IMR-90 (cell line): Measurements from ENCODE around the gene CDH1. TPM values are rescaled to one million over a fixed set of nuclear protein-coding genes. Genes with fewer than 3 reads are reported as not detected.

Experiments
- ATAC-seq: fragments of 200-7000 bp; cut with Tn5 transposase; 2 replicates; pipeline ENCODE4 v1.9.1; 2020; ENCODE audit warnings: low read depth, mild to moderate bottlenecking, moderate library complexity
- BruUV-seq: library from RNA; stranded (reverse); fragments of 400-500 nt; replicated peaks from 2 replicates; lab custom pipeline; 2021; lab: Mats Ljungman, UMichigan
- CTCF ChIA-PET: fragments of 300-600 bp; formaldehyde crosslinking; extraction: SDS; loops from one replicate; lab custom pipeline; 2021; ENCODE audit warnings: antibody characterized with exemption; lab: Yijun Ruan, JAX
- POLR2A ChIA-PET: fragments of 300-600 bp; sonication (Branson Sonifier 250); formaldehyde crosslinking; loops from one replicate; lab custom pipeline; 2022; ENCODE audit warnings: antibody characterized with exemption; ENCODE audit not compliant: unreplicated experiment; lab: Charles Lee
- DNase-seq: peaks from one replicate; pipeline ENCODE4 v3.0.0; 2013
- H2AFZ ChIP-seq: replicated peaks from 2 replicates; pipeline ENCODE3; 2013; ENCODE audit warnings: low read length, mild to moderate bottlenecking; ENCODE audit not compliant: poor library complexity
- H2AK5ac ChIP-seq: 2 replicates; pipeline ENCODE4 v1.6.1; 2013; ENCODE audit warnings: low read depth, low read length, inconsistent platforms
- H2AK9ac ChIP-seq: replicated peaks from 2 replicates; pipeline ENCODE3; 2013; ENCODE audit warnings: mild to moderate bottlenecking, low read depth, low read length, moderate library complexity; ENCODE audit not compliant: poor library complexity
- H2BK120ac ChIP-seq: 2 replicates; pipeline ENCODE4 v1.6.1; 2013; ENCODE audit warnings: low read depth, low read length, inconsistent platforms
- H2BK15ac ChIP-seq: 3 replicates; pipeline ENCODE4 v1.6.1; 2013; ENCODE audit warnings: low read depth, low read length, inconsistent platforms
- H2BK20ac ChIP-seq: 2 replicates; pipeline ENCODE4 v1.6.1; 2013; ENCODE audit warnings: low read depth, mild to moderate bottlenecking, inconsistent platforms, low read length, moderate library complexity
- H2BK5ac ChIP-seq: 2 replicates; pipeline ENCODE4 v1.6.1; 2013; ENCODE audit warnings: mild to moderate bottlenecking, low read depth, low read length, inconsistent platforms; ENCODE audit not compliant: poor library complexity, severe bottlenecking
- H3K14ac ChIP-seq: replicated peaks from 2 replicates; pipeline ENCODE4 v1.6.1; 2013; ENCODE audit warnings: low read depth, low read length, inconsistent platforms
- H3K18ac ChIP-seq: 2 replicates; pipeline ENCODE4 v1.6.1; 2013; ENCODE audit warnings: low read depth, low read length, control low read depth
- H3K23ac ChIP-seq: 2 replicates; pipeline ENCODE4 v1.6.1; 2013; ENCODE audit warnings: low read depth, low read length, inconsistent platforms
- H3K27ac ChIP-seq: 2 replicates; pipeline ENCODE4 v1.5.1; 2013; ENCODE audit warnings: mild to moderate bottlenecking, control low read depth, low read length; ENCODE audit not compliant: insufficient read depth
- H3K27me3 ChIP-seq: 2 replicates; pipeline ENCODE4 v1.6.1; 2013; ENCODE audit warnings: low read length; ENCODE audit not compliant: control insufficient read depth, insufficient read depth
- H3K36me3 ChIP-seq: 2 replicates; pipeline ENCODE4 v1.6.1; 2013; ENCODE audit warnings: low read length, mixed read lengths; ENCODE audit not compliant: control insufficient read depth, insufficient read depth
- H3K4ac ChIP-seq: 2 replicates; pipeline ENCODE4 v1.6.1; 2013; ENCODE audit warnings: low read depth, low read length, inconsistent platforms
- H3K4me1 ChIP-seq: 2 replicates; pipeline ENCODE4 v1.6.1; 2013; ENCODE audit warnings: low read length, mixed read lengths; ENCODE audit not compliant: control insufficient read depth, insufficient read depth
- H3K4me2 ChIP-seq: 2 replicates; pipeline ENCODE4 v1.6.1; 2013; ENCODE audit warnings: low read depth, mild to moderate bottlenecking, control low read depth, low read length, moderate library complexity
- H3K4me3 ChIP-seq: 2 replicates; pipeline ENCODE4 v1.5.1; 2013; ENCODE audit warnings: low read depth, mild to moderate bottlenecking, control low read depth, low read length, moderate library complexity; ENCODE audit not compliant: insufficient read depth
- H3K56ac ChIP-seq: 2 replicates; pipeline ENCODE4 v1.6.1; 2013; ENCODE audit warnings: low read length, inconsistent platforms; ENCODE audit not compliant: insufficient read depth; ENCODE audit errors: extremely low read depth
- H3K79me1 ChIP-seq, 2 experiments: 2 replicates each; pipeline ENCODE4 v1.6.1; 2013; ENCODE audit warnings: low read length in 2 of 2, inconsistent platforms in 1 of 2, low read depth in 1 of 2
- H3K9ac ChIP-seq: 2 replicates; pipeline ENCODE4 v1.6.1; 2013; ENCODE audit warnings: low read depth, low read length, control low read depth
- H3K9me1 ChIP-seq: 2 replicates; pipeline ENCODE4 v1.6.1; 2013; ENCODE audit warnings: low read length, inconsistent platforms; ENCODE audit not compliant: insufficient read depth
- H3K9me3 ChIP-seq: 2 replicates; pipeline ENCODE4 v1.6.1; 2013; ENCODE audit warnings: low read length; ENCODE audit not compliant: control insufficient read depth, insufficient read depth
- H4K20me1 ChIP-seq: 2 replicates; pipeline ENCODE4 v1.6.1; 2013; ENCODE audit warnings: low read length, inconsistent platforms; ENCODE audit not compliant: insufficient read depth
- H4K5ac ChIP-seq: 2 replicates; pipeline ENCODE4 v1.6.1; 2013; ENCODE audit warnings: mild to moderate bottlenecking, low read depth, low read length, control low read depth
- H4K8ac ChIP-seq, 2 experiments: 2 replicates each; pipeline ENCODE4 v1.6.1; 2013; ENCODE audit warnings: low read depth in 2 of 2, low read length in 2 of 2, control low read depth in 1 of 2, inconsistent platforms in 1 of 2
- H4K91ac ChIP-seq: 2 replicates; pipeline ENCODE4 v1.6.1; 2013; ENCODE audit warnings: low read depth, low read length, inconsistent platforms; ENCODE audit not compliant: insufficient read depth
- CEBPB ChIP-seq: IDR thresholded peaks from 2 replicates; pipeline ENCODE4 v1.6.1; 2012; ENCODE audit warnings: low read depth, low read length, improper control_type of control experiment
- CTCF ChIP-seq: conservative IDR thresholded peaks from 2 replicates; pipeline ENCODE4 v1.5.1; 2012; ENCODE audit warnings: mild to moderate bottlenecking, low read depth, low read length, improper control_type of control experiment
- FOS ChIP-seq: fragments of 150-350 bp; IDR thresholded peaks from 2 replicates; pipeline ENCODE4 v1.6.1; 2016; ENCODE audit warnings: low read depth, low read length
- MAFK ChIP-seq: IDR thresholded peaks from 2 replicates; pipeline ENCODE4 v1.6.1; 2012; ENCODE audit warnings: low read depth, low read length, improper control_type of control experiment
- MAZ ChIP-seq: IDR thresholded peaks from 2 replicates; pipeline ENCODE4 v1.6.1; 2012; ENCODE audit warnings: low read depth, mild to moderate bottlenecking, low read length, improper control_type of control experiment, moderate library complexity, borderline replicate concordance
- MXI1 ChIP-seq: IDR thresholded peaks from 2 replicates; pipeline ENCODE4 v1.6.1; 2012; ENCODE audit warnings: low read depth, mild to moderate bottlenecking, low read length, moderate library complexity, borderline replicate concordance
- NFE2L2 ChIP-seq: fragments of 150-350 bp; IDR thresholded peaks from 2 replicates; pipeline ENCODE4 v1.6.1; 2016; ENCODE audit warnings: low read depth, mild to moderate bottlenecking, low read length
- POLR2A ChIP-seq: IDR thresholded peaks from 2 replicates; pipeline ENCODE4 v1.6.1; 2012; ENCODE audit warnings: mild to moderate bottlenecking, low read depth, low read length
- RAD21 ChIP-seq: IDR thresholded peaks from 2 replicates; pipeline ENCODE4 v1.6.1; 2012; ENCODE audit warnings: low read length, improper control_type of control experiment
- RCOR1 ChIP-seq: IDR thresholded peaks from 2 replicates; pipeline ENCODE4 v1.6.1; 2012; ENCODE audit warnings: mild to moderate bottlenecking, low read length, improper control_type of control experiment; ENCODE audit not compliant: insufficient replicate concordance
- SMC3 ChIP-seq: fragments of 150-350 bp; IDR thresholded peaks from 2 replicates; pipeline ENCODE4 v1.6.1; 2016; ENCODE audit warnings: low read depth, mild to moderate bottlenecking, antibody characterized with exemption, low read length, moderate library complexity
- USF2 ChIP-seq: fragments of 150-350 bp; IDR thresholded peaks from 2 replicates; pipeline ENCODE4 v1.6.1; 2017; ENCODE audit warnings: mild to moderate bottlenecking, antibody characterized with exemption, low read length, low read depth
- WGBS, 2 experiments: methylation state at CpG; one replicate each; pipeline versions ENCODE4 v1.1.5 to v1.1.7; 2013; ENCODE audit warnings: missing lambda C conversion rate in 2 of 2; ENCODE audit not compliant: insufficient read length in 1 of 2; ENCODE audit errors: extremely low coverage in 2 of 2; 5-methylcytosine and 5-hydroxymethylcytosine counted together
- dilution Hi-C: fragments of 300-500 bp; cut with HindIII; formaldehyde crosslinking; loops from one replicate; pipeline ENCODE4 v1.14.3; 2018; ENCODE audit warnings: low sequenced_read_pairs; ENCODE audit not compliant: unreplicated experiment
- in situ Hi-C: fragments of 300-500 bp; cut with MboI; formaldehyde crosslinking; loops from 3 replicates; pipeline ENCODE4 v1.14.3; 2019; ENCODE audit warnings: low sequenced_read_pairs, inconsistent platforms, mixed read lengths
- intact Hi-C: fragments of 100-400 bp; cut with micrococcal nuclease; formaldehyde crosslinking; loops from 2 replicates; pipeline ENCODE4 v1.10.0; 2022
- polyA plus RNA-seq, 3 experiments: library from polyadenylated mRNA; depleted of rRNA; stranded (reverse); fragments of >200 nt; gene quantifications; 2 replicates each; pipeline ENCODE4 v1.2.3, GENCODE V29; 2012; ENCODE audit warnings: low replicate concordance in 1 of 3
- total RNA-seq: library from RNA; depleted of rRNA; stranded (reverse); fragments of >200 nt; gene quantifications from 2 replicates; pipeline ENCODE4 v1.2.3, GENCODE V29; 2012
- TF ChIP-seq, protein P1 (sequence below): fragments of 150-350 bp; IDR thresholded peaks from 2 replicates; pipeline ENCODE4 v1.6.1; 2016; ENCODE audit warnings: low read depth, mild to moderate bottlenecking, low read length, moderate library complexity, borderline replicate concordance

The CDH1 gene
- total and polyA plus RNA-seq, 2 of the 4 experiments (the other 2 are of a cell fraction): under 0.01 TPM; not detected in 1

DNA sequence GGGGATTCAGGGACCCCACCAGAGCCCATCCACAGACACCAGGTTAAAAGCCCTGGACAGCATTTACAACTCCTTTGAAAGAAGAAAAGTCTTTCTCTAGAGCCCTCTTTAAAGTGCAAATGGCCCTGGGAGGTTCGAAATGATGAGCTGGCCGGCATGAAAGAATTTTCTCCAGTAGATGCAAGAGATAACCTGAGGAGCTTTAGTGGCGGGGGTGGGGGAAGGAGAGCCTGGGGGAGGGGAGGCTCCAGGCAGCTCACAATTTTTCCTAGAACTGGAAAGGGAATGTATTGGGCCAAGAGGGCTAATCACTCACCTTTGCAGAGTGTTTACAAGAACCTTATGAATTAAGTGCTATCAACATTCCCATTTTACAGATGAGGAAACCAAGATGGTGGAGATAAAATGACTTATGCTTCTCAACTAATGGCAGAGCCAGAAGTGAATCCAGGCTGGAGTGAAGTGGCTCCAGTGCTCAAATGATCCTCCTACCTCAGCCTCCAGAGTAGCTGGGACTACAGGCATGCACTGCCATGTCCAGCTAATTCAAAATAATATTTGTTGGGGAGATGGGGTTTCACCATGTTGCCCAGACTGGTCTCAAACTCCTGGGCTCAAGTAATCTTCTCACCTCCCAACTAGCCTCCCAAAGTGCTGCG lies 4.2 kb upstream of the CDH1 start:
- no peaks in the 10 kb centered on the region for H3K36me3 ChIP-seq
- no peak overlapping the region for H2BK5ac ChIP-seq
- DNase-seq (no peak), ATAC-seq (no peak)
- intact Hi-C loops (no loop called here), dilution Hi-C loops (no loop called here), in situ Hi-C loops (no loop called here)
- no peak overlapping the region for H4K5ac ChIP-seq
- no peak overlapping the region for H3K4ac ChIP-seq
- no TSS peak for BruUV-seq
- no peaks in the 10 kb centered on the region for H3K79me1 ChIP-seq
- H2BK15ac ChIP-seq: no peak overlapping the region
- no peak overlapping the region for H3K4me2 ChIP-seq
- ChIA-PET CTCF (no interaction called here), POLR2A (no interaction called here)
- no peaks in the 10 kb centered on the region for H3K9me1 ChIP-seq
- H3K23ac ChIP-seq: no peak overlapping the region
- no peak overlapping the region for H2AK9ac ChIP-seq
- no peaks in the 10 kb centered on the region for H3K4me1 ChIP-seq
- peaks cover 4% of the 10 kb centered on the region; the same call in 1 of the 2 replicates for H3K9me3 ChIP-seq
- H4K8ac ChIP-seq: no peak overlapping the region
- H2AK5ac ChIP-seq: no peak overlapping the region
- H3K9ac ChIP-seq: no peak overlapping the region
- no peaks in the 10 kb centered on the region for H4K20me1 ChIP-seq
- H4K91ac ChIP-seq: no peak overlapping the region
- no peak overlapping the region for H2BK120ac ChIP-seq
- no peak overlapping the region for H3K14ac ChIP-seq
- H2AFZ ChIP-seq: no peak overlapping the region
- TF ChIP-seq CTCF (no peak), MAZ (no peak), FOS (no peak), NFE2L2 (no peak), MXI1 (no peak), SMC3 (no peak), MAFK (no peak), RAD21 (no peak), POLR2A (no peak), RCOR1 (no peak), USF2 (no peak), CEBPB (no peak)
- TF ChIP-seq, protein P1, sequence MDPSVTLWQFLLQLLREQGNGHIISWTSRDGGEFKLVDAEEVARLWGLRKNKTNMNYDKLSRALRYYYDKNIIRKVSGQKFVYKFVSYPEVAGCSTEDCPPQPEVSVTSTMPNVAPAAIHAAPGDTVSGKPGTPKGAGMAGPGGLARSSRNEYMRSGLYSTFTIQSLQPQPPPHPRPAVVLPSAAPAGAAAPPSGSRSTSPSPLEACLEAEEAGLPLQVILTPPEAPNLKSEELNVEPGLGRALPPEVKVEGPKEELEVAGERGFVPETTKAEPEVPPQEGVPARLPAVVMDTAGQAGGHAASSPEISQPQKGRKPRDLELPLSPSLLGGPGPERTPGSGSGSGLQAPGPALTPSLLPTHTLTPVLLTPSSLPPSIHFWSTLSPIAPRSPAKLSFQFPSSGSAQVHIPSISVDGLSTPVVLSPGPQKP: no peak
- H3K27me3 ChIP-seq: peaks cover 42% of the 10 kb centered on the region
- no peak overlapping the region for H3K56ac ChIP-seq
- no peak overlapping the region for H3K4me3 ChIP-seq
- 0% methylated on average over 2 of the region's 4 CpGs; no CpG with 5 or more reads in 1 of the 2 experiments for whole genome bisulfite sequencing, 2 experiments
- H3K27ac ChIP-seq: no peak overlapping the region
- no peak overlapping the region for H3K18ac ChIP-seq
- H2BK20ac ChIP-seq: no peak overlapping the region
